ENCODE results near the gene ALKBH5.
"Not testable (repeated sequence)": the region's sequence is repeated elsewhere in the genome, so short reads cannot be mapped to it uniquely, and the experiment has no call there.

DNA sequence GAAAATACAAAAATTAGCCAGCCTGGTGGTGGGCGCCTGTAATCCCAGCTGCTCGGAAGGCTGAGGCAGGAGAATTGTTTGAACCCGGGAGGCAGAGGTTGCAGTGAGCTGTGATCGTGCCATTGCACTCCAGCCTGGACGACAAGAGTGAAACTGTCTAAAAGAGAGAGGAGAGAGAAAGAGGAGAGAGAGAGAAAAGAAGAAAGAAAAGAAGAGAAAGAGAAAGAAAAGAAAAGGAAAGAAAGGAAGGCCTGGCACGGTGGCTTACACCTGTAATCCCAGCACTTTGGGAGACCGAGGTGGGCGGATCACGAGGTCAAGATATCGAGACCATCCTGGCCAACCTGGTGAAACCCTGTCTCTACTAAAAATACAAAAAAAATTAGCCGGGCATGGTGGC is 33.3 kb downstream of the ALKBH5 start:
- TF ChIP-seq, protein P1, sequence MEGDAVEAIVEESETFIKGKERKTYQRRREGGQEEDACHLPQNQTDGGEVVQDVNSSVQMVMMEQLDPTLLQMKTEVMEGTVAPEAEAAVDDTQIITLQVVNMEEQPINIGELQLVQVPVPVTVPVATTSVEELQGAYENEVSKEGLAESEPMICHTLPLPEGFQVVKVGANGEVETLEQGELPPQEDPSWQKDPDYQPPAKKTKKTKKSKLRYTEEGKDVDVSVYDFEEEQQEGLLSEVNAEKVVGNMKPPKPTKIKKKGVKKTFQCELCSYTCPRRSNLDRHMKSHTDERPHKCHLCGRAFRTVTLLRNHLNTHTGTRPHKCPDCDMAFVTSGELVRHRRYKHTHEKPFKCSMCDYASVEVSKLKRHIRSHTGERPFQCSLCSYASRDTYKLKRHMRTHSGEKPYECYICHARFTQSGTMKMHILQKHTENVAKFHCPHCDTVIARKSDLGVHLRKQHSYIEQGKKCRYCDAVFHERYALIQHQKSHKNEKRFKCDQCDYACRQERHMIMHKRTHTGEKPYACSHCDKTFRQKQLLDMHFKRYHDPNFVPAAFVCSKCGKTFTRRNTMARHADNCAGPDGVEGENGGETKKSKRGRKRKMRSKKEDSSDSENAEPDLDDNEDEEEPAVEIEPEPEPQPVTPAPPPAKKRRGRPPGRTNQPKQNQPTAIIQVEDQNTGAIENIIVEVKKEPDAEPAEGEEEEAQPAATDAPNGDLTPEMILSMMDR (IDR thresholded peaks at IDR 0.05): not testable (repeated sequence)
- not testable (repeated sequence) for TF ChIP-seq POLR2A (IDR thresholded peaks at IDR 0.05)
